ENCODE results near the gene TRIM45.

DNA sequence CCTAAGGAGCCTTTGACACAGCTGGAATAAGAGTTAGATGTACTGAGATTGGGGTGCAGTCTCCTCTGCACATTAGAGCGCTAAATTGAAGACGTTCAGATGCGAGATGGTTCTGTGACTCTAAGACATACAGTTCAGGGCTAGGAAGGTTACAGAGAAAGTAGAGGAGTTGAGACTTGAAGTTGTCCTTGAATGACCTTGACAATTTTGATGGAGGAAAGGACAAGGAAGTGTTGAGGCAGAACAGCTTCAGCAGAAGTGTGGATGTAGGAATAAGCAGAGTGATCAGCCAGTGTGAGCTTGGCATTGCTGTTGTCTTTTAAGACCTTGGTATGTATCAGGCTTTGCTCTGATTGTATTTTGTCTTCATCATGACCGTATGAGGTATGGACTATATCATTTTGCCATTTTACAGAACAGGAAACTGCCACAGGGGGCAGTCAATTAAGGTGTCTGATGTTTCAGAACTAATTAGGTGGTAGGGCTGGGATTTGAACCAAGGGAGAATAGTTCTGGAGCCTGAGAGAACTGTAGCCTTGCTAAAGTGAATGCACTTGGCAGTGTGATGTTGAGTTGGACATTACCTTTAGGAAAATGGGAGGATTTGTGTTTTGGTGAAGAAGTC, 52.2 kb downstream of the TRIM45 start:
- TF ChIP-seq, protein P1, sequence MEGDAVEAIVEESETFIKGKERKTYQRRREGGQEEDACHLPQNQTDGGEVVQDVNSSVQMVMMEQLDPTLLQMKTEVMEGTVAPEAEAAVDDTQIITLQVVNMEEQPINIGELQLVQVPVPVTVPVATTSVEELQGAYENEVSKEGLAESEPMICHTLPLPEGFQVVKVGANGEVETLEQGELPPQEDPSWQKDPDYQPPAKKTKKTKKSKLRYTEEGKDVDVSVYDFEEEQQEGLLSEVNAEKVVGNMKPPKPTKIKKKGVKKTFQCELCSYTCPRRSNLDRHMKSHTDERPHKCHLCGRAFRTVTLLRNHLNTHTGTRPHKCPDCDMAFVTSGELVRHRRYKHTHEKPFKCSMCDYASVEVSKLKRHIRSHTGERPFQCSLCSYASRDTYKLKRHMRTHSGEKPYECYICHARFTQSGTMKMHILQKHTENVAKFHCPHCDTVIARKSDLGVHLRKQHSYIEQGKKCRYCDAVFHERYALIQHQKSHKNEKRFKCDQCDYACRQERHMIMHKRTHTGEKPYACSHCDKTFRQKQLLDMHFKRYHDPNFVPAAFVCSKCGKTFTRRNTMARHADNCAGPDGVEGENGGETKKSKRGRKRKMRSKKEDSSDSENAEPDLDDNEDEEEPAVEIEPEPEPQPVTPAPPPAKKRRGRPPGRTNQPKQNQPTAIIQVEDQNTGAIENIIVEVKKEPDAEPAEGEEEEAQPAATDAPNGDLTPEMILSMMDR (IDR thresholded peaks at IDR 0.05), result no peak
- no peak for TF ChIP-seq EZH2 (IDR thresholded peaks at IDR 0.05; ENCODE audit: borderline replicate concordance, insufficient read depth, low read depth, low read length, poor library complexity, severe bottlenecking)
